ENCODE data around the gene B3GAT1. TPM values are rescaled to one million over a fixed set of nuclear protein-coding genes. Genes with fewer than 3 reads are reported as not detected.

Gene B3GAT1
- total and polyA plus RNA-seq, 4 donors, result 0.16 to 0.39 TPM; not detected in 2

GRCh38 chr11:134360050-134360835 lies 51.8 kb downstream of the B3GAT1 start:
- Histone ChIP-seq H3K27ac (ENCODE audit: low read depth in 1 of 2, low read length in 2 of 2) (no peak overlapping the region), H3K4me1 (ENCODE audit: control insufficient read depth in 1 of 2, insufficient read depth in 2 of 2, low read length in 2 of 2) (no peaks in the 10 kb centered on the region), H3K4me3 (ENCODE audit: low read length in 2 of 2) (no peak overlapping the region), H3K9me3 (ENCODE audit: control insufficient read depth, low read length) (no peaks in the 10 kb centered on the region), H3K27me3 (ENCODE audit: control insufficient read depth in 1 of 2, insufficient read depth in 2 of 2, low read length in 1 of 2) (no peaks in the 10 kb centered on the region), H3K36me3 (ENCODE audit: control insufficient read depth in 1 of 2, insufficient read depth in 2 of 2, low read length in 1 of 2) (no peaks in the 10 kb centered on the region)
- intact Hi-C loops (cut with DNase I), result no loop called here
- ATAC-seq (ENCODE audit: low FRiP score), result no peak
- DNase-seq, result peak; percentile 78 to 90
- 22 to 23% methylated on average over 30 of the region's 30 CpGs for WGBS, 2 donors

GRCh38 chr11:134359646-134360045 lies 52.4 kb downstream of the B3GAT1 start:
- no peaks in the 10 kb centered on the region for H3K9me3 ChIP-seq (ENCODE audit: control insufficient read depth, low read length)
- 85 to 87% methylated on average over 10 of the region's 10 CpGs for WGBS, 2 donors
- H3K4me1 ChIP-seq (ENCODE audit: control insufficient read depth in 1 of 2, insufficient read depth in 2 of 2, low read length in 2 of 2), result no peaks in the 10 kb centered on the region
- no peak overlapping the region for H3K4me3 ChIP-seq (ENCODE audit: low read length in 2 of 2)
- ATAC-seq (ENCODE audit: low FRiP score), result no peak
- DNase-seq, result no peak
- no peaks in the 10 kb centered on the region for H3K36me3 ChIP-seq (ENCODE audit: control insufficient read depth in 1 of 2, insufficient read depth in 2 of 2, low read length in 1 of 2)
- intact Hi-C loops (cut with DNase I), result no loop called here
- no peak overlapping the region for H3K27ac ChIP-seq (ENCODE audit: low read depth in 1 of 2, low read length in 2 of 2)
- no peaks in the 10 kb centered on the region for H3K27me3 ChIP-seq (ENCODE audit: control insufficient read depth in 1 of 2, insufficient read depth in 2 of 2, low read length in 1 of 2)

GRCh38 chr11:134358856-134359490 lies 53.1 kb downstream of the B3GAT1 start:
- Histone ChIP-seq H3K9me3 (ENCODE audit: control insufficient read depth, low read length) (no peaks in the 10 kb centered on the region), H3K4me3 (ENCODE audit: low read length in 2 of 2) (no peak overlapping the region), H3K36me3 (ENCODE audit: control insufficient read depth in 1 of 2, insufficient read depth in 2 of 2, low read length in 1 of 2) (no peaks in the 10 kb centered on the region), H3K4me1 (ENCODE audit: control insufficient read depth in 1 of 2, insufficient read depth in 2 of 2, low read length in 2 of 2) (no peaks in the 10 kb centered on the region), H3K27ac (ENCODE audit: low read depth in 1 of 2, low read length in 2 of 2) (no peak overlapping the region), H3K27me3 (ENCODE audit: control insufficient read depth in 1 of 2, insufficient read depth in 2 of 2, low read length in 1 of 2) (no peaks in the 10 kb centered on the region)
- intact Hi-C loops (cut with DNase I), result no loop called here
- no peak for DNase-seq
- 88 to 89% methylated on average over 17 to 18 of the region's 18 CpGs for WGBS, 2 donors
- peak; percentile 12 for ATAC-seq (ENCODE audit: low FRiP score)

- H3K9me3 ChIP-seq (ENCODE audit: control insufficient read depth, low read length), result no peaks in the 10 kb centered on the region
- H3K27me3 ChIP-seq (ENCODE audit: control insufficient read depth in 1 of 2, insufficient read depth in 2 of 2, low read length in 1 of 2), result no peaks in the 10 kb centered on the region
- ATAC-seq (ENCODE audit: low FRiP score), result peak; percentile 37
- no peak for DNase-seq
- 89 to 93% methylated on average over 25 to 27 of the region's 27 CpGs for WGBS, 2 donors
- no peaks in the 10 kb centered on the region for H3K4me1 ChIP-seq (ENCODE audit: control insufficient read depth in 1 of 2, insufficient read depth in 2 of 2, low read length in 2 of 2)
- H3K27ac ChIP-seq (ENCODE audit: low read depth in 1 of 2, low read length in 2 of 2), result no peak overlapping the region
- intact Hi-C loops (cut with DNase I), result no loop called here
- H3K36me3 ChIP-seq (ENCODE audit: control insufficient read depth in 1 of 2, insufficient read depth in 2 of 2, low read length in 1 of 2), result no peaks in the 10 kb centered on the region
- no peak overlapping the region for H3K4me3 ChIP-seq (ENCODE audit: low read length in 2 of 2)
Observed at GRCh38 chr11:134358165-134358855, 53.7 kb downstream of the B3GAT1 start.

GRCh38 chr11:134357545-134357839 lies 54.5 kb downstream of the B3GAT1 start:
- Histone ChIP-seq H3K36me3 (ENCODE audit: control insufficient read depth in 1 of 2, insufficient read depth in 2 of 2, low read length in 1 of 2) (no peaks in the 10 kb centered on the region), H3K27ac (ENCODE audit: low read depth in 1 of 2, low read length in 2 of 2) (no peak overlapping the region), H3K9me3 (ENCODE audit: control insufficient read depth, low read length) (no peaks in the 10 kb centered on the region), H3K27me3 (ENCODE audit: control insufficient read depth in 1 of 2, insufficient read depth in 2 of 2, low read length in 1 of 2) (no peaks in the 10 kb centered on the region), H3K4me3 (ENCODE audit: low read length in 2 of 2) (no peak overlapping the region), H3K4me1 (ENCODE audit: control insufficient read depth in 1 of 2, insufficient read depth in 2 of 2, low read length in 2 of 2) (no peaks in the 10 kb centered on the region)
- 82 to 87% methylated on average over 8 of the region's 8 CpGs for WGBS, 2 donors
- ATAC-seq (ENCODE audit: low FRiP score) (no peak), DNase-seq (no peak)
- intact Hi-C loops (cut with DNase I), result no loop called here

GRCh38 chr11:134356656-134357544 lies 55.1 kb downstream of the B3GAT1 start:
- Histone ChIP-seq H3K4me3 (ENCODE audit: low read length in 2 of 2) (no peak overlapping the region), H3K4me1 (ENCODE audit: control insufficient read depth in 1 of 2, insufficient read depth in 2 of 2, low read length in 2 of 2) (no peaks in the 10 kb centered on the region), H3K27me3 (ENCODE audit: control insufficient read depth in 1 of 2, insufficient read depth in 2 of 2, low read length in 1 of 2) (no peaks in the 10 kb centered on the region), H3K36me3 (ENCODE audit: control insufficient read depth in 1 of 2, insufficient read depth in 2 of 2, low read length in 1 of 2) (no peaks in the 10 kb centered on the region), H3K9me3 (ENCODE audit: control insufficient read depth, low read length) (no peaks in the 10 kb centered on the region), H3K27ac (ENCODE audit: low read depth in 1 of 2, low read length in 2 of 2) (no peak overlapping the region)
- ATAC-seq (ENCODE audit: low FRiP score), result no peak
- DNase-seq, result no peak
- WGBS, 2 donors, result 88 to 89% methylated on average over 21 of the region's 21 CpGs
- intact Hi-C loops (cut with DNase I), result no loop called here

- WGBS, 2 donors, result 83 to 87% methylated on average over 5 of the region's 5 CpGs
- Histone ChIP-seq H3K9me3 (ENCODE audit: control insufficient read depth, low read length) (no peaks in the 10 kb centered on the region), H3K36me3 (ENCODE audit: control insufficient read depth in 1 of 2, insufficient read depth in 2 of 2, low read length in 1 of 2) (no peaks in the 10 kb centered on the region), H3K4me1 (ENCODE audit: control insufficient read depth in 1 of 2, insufficient read depth in 2 of 2, low read length in 2 of 2) (no peaks in the 10 kb centered on the region), H3K27ac (ENCODE audit: low read depth in 1 of 2, low read length in 2 of 2) (no peak overlapping the region), H3K4me3 (ENCODE audit: low read length in 2 of 2) (no peak overlapping the region), H3K27me3 (ENCODE audit: control insufficient read depth in 1 of 2, insufficient read depth in 2 of 2, low read length in 1 of 2) (no peaks in the 10 kb centered on the region)
- intact Hi-C loops (cut with DNase I), result no loop called here
- DNase-seq (no peak), ATAC-seq (ENCODE audit: low FRiP score) (no peak)
Observed at GRCh38 chr11:134355656-134356055, 56.4 kb downstream of the B3GAT1 start.

GRCh38 chr11:134355136-134355535 lies 56.9 kb downstream of the B3GAT1 start:
- 53% methylated on average over 2 of the region's 2 CpGs for WGBS, 2 donors
- no peaks in the 10 kb centered on the region for H3K27me3 ChIP-seq (ENCODE audit: control insufficient read depth in 1 of 2, insufficient read depth in 2 of 2, low read length in 1 of 2)
- H3K9me3 ChIP-seq (ENCODE audit: control insufficient read depth, low read length), result no peaks in the 10 kb centered on the region
- H3K36me3 ChIP-seq (ENCODE audit: control insufficient read depth in 1 of 2, insufficient read depth in 2 of 2, low read length in 1 of 2), result no peaks in the 10 kb centered on the region
- intact Hi-C loops (cut with DNase I), result no loop called here
- no peak overlapping the region for H3K4me3 ChIP-seq (ENCODE audit: low read length in 2 of 2)
- DNase-seq, result no peak
- no peak overlapping the region for H3K27ac ChIP-seq (ENCODE audit: low read depth in 1 of 2, low read length in 2 of 2)
- ATAC-seq (ENCODE audit: low FRiP score), result no peak
- H3K4me1 ChIP-seq (ENCODE audit: control insufficient read depth in 1 of 2, insufficient read depth in 2 of 2, low read length in 2 of 2), result no peaks in the 10 kb centered on the region
